Neural cell (in vitro differentiated cells): ENCODE measurements around the gene WNT16. TPM values are rescaled to one million over a fixed set of nuclear protein-coding genes. Genes with fewer than 3 reads are reported as not detected.

Experiments
- H2AFZ ChIP-seq: fragments of 200-600, 300-800 bp; sonication (generic), shearing (Covaris generic); 2 replicates; pipeline ENCODE4 v1.6.0; 2014; ENCODE audit warnings: low read depth, mild to moderate bottlenecking, antibody characterized with exemption, low read length, moderate library complexity
- H3F3A ChIP-seq: fragments of 200-600 bp; shearing (Covaris generic); 2 replicates; pipeline ENCODE4 v1.6.1; 2016; ENCODE audit warnings: mild to moderate bottlenecking, moderate library complexity, mixed read lengths, antibody characterized with exemption, low read length; ENCODE audit not compliant: insufficient read depth, poor library complexity, severe bottlenecking
- H3K27ac ChIP-seq: fragments of 200-600, 300-800 bp; sonication (generic), shearing (Covaris generic); 2 replicates; pipeline ENCODE4 v1.5.1; 2014; ENCODE audit warnings: mild to moderate bottlenecking, low read length, moderate library complexity
- H3K27me3 ChIP-seq: fragments of 300-800, 200-600 bp; sonication (generic), shearing (Covaris generic); 2 replicates; pipeline ENCODE4 v1.6.0; 2014; ENCODE audit warnings: mild to moderate bottlenecking, low read depth, low read length, moderate library complexity; ENCODE audit not compliant: insufficient read depth
- H3K36me3 ChIP-seq: fragments of 300-800, 200-600 bp; sonication (generic), shearing (Covaris generic); 2 replicates; pipeline ENCODE4 v1.5.1; 2014; ENCODE audit warnings: mild to moderate bottlenecking, antibody characterized with exemption, low read length, moderate library complexity; ENCODE audit not compliant: insufficient read depth
- H3K4me2 ChIP-seq: fragments of 300-800, 200-600 bp; sonication (generic), shearing (Covaris generic); 2 replicates; pipeline ENCODE4 v1.6.0; 2014; ENCODE audit warnings: mild to moderate bottlenecking, low read length
- H3K4me3 ChIP-seq: fragments of 300-800, 200-600 bp; sonication (generic), shearing (Covaris generic); 2 replicates; pipeline ENCODE4 v1.5.1; 2014; ENCODE audit warnings: mild to moderate bottlenecking, low read length, moderate library complexity
- H3K79me2 ChIP-seq: fragments of 200-600 bp; shearing (Covaris generic); replicated peaks from 2 replicates; pipeline ENCODE4 v1.6.0; 2014; ENCODE audit warnings: mild to moderate bottlenecking, low read length, moderate library complexity; ENCODE audit not compliant: insufficient read depth
- H3K9ac ChIP-seq: fragments of 300-800, 200-600 bp; sonication (generic), shearing (Covaris generic); 2 replicates; pipeline ENCODE4 v1.6.1; 2016; ENCODE audit warnings: mild to moderate bottlenecking, low read length, mixed read lengths
- H3K9me2 ChIP-seq: fragments of 200-600 bp; shearing (Covaris generic); 2 replicates; pipeline ENCODE4 v1.6.1; 2016; ENCODE audit warnings: mild to moderate bottlenecking, low read length, mixed read lengths; ENCODE audit not compliant: insufficient read depth
- H3K9me3 ChIP-seq: fragments of 200-600, 300-800 bp; sonication (generic), shearing (Covaris generic); 2 replicates; pipeline ENCODE4 v1.6.1; 2016; ENCODE audit warnings: mild to moderate bottlenecking, mixed run types, low read length, moderate library complexity, mixed read lengths
- H4K20me1 ChIP-seq: fragments of 200-600 bp; shearing (Covaris generic); 2 replicates; pipeline ENCODE4 v1.6.1; 2016; ENCODE audit warnings: mild to moderate bottlenecking, mixed run types; ENCODE audit not compliant: insufficient read depth
- CTCF ChIP-seq: fragments of 450-650 bp; IDR thresholded peaks from 2 replicates; pipeline ENCODE4 v1.5.1; 2014; ENCODE audit warnings: antibody characterized with exemption, mild to moderate bottlenecking, moderate library complexity; ENCODE audit not compliant: poor library complexity, severe bottlenecking
- EP300 ChIP-seq: fragments of 450-650 bp; conservative IDR thresholded peaks from 2 replicates; pipeline ENCODE4 v1.6.1; 2014; ENCODE audit warnings: antibody characterized with exemption, mild to moderate bottlenecking, moderate library complexity; ENCODE audit not compliant: poor library complexity, severe bottlenecking
- EZH2 ChIP-seq: fragments of 200-600, 300-800 bp; shearing (Covaris generic), sonication (generic); IDR thresholded peaks from 2 replicates; pipeline ENCODE4 v1.6.1; 2014; ENCODE audit warnings: antibody characterized with exemption, low read length, borderline replicate concordance, mild to moderate bottlenecking; ENCODE audit not compliant: insufficient read depth, poor library complexity, severe bottlenecking
- MXI1 ChIP-seq: fragments of 450-650 bp; conservative IDR thresholded peaks from 2 replicates; pipeline ENCODE4 v1.6.1; 2014; ENCODE audit warnings: antibody characterized with exemption, mild to moderate bottlenecking; ENCODE audit not compliant: poor library complexity, severe bottlenecking
- POLR2AphosphoS5 ChIP-seq: IDR thresholded peaks from 2 replicates; pipeline ENCODE4 v1.6.1; 2012
- RAD21 ChIP-seq: fragments of 450-650 bp; conservative IDR thresholded peaks from 2 replicates; pipeline ENCODE4 v1.6.1; 2014; ENCODE audit warnings: antibody characterized with exemption, mild to moderate bottlenecking, moderate library complexity
- REST ChIP-seq: IDR thresholded peaks from 2 replicates; pipeline ENCODE4 v1.6.1; 2012; ENCODE audit warnings: borderline replicate concordance
- SMC3 ChIP-seq: fragments of 450-650 bp; conservative IDR thresholded peaks from 2 replicates; pipeline ENCODE4 v1.6.1; 2014; ENCODE audit warnings: antibody characterized with exemption, mild to moderate bottlenecking, moderate library complexity; ENCODE audit not compliant: poor library complexity
- TAF1 ChIP-seq: IDR thresholded peaks from 2 replicates; pipeline ENCODE4 v1.6.1; 2012; ENCODE audit warnings: low read depth
- polyA plus RNA-seq: library from polyadenylated mRNA; depleted of rRNA; stranded (reverse); fragments of >200 nt; gene quantifications from 2 replicates; pipeline ENCODE4 v1.2.3, GENCODE V29; 2014

Gene WNT16
- polyA plus RNA-seq, 1 donor from 2014 or later = not detected

GRCh38 chr7:121337398-121337797, 8.6 kb downstream of the WNT16 start:
- no peaks in the 10 kb centered on the region for H3K9me3 ChIP-seq
- peaks cover 21% of the 10 kb centered on the region for H3K27me3 ChIP-seq
- H3F3A ChIP-seq = no peaks in the 10 kb centered on the region
- no peaks in the 10 kb centered on the region for H4K20me1 ChIP-seq
- H3K4me3 ChIP-seq = no peak overlapping the region
- H3K27ac ChIP-seq = no peak overlapping the region
- H3K9me2 ChIP-seq = no peaks in the 10 kb centered on the region
- no peak overlapping the region for H3K9ac ChIP-seq
- H3K79me2 ChIP-seq = no peaks in the 10 kb centered on the region
- no peaks in the 10 kb centered on the region for H3K36me3 ChIP-seq
- no peak overlapping the region for H3K4me2 ChIP-seq
- TF ChIP-seq CTCF (no peak), RAD21 (peak; percentile 43)
- H2AFZ ChIP-seq = no peak overlapping the region

- Histone ChIP-seq H3K4me3 (no peak overlapping the region), H3K27me3 (peaks cover 7% of the 10 kb centered on the region), H2AFZ (no peak overlapping the region), H3K79me2 (no peaks in the 10 kb centered on the region), H3K9me3 (no peaks in the 10 kb centered on the region), H3K36me3 (no peaks in the 10 kb centered on the region), H3K4me2 (no peak overlapping the region), H3F3A (no peaks in the 10 kb centered on the region), H4K20me1 (no peaks in the 10 kb centered on the region), H3K27ac (no peak overlapping the region), H3K9me2 (no peaks in the 10 kb centered on the region), H3K9ac (no peak overlapping the region)
- TF ChIP-seq REST (no peak), EZH2 (no peak), TAF1 (no peak)
Observed at GRCh38 chr7:121339082-121339481, 10.3 kb downstream of the WNT16 start.

- no peaks in the 10 kb centered on the region for H3K79me2 ChIP-seq
- H4K20me1 ChIP-seq = no peaks in the 10 kb centered on the region
- H3K9me2 ChIP-seq = no peaks in the 10 kb centered on the region
- no peaks in the 10 kb centered on the region for H3K27me3 ChIP-seq
- H3K27ac ChIP-seq = no peak overlapping the region
- H3K9ac ChIP-seq = no peak overlapping the region
- no peak overlapping the region for H2AFZ ChIP-seq
- no peaks in the 10 kb centered on the region for H3F3A ChIP-seq
- H3K4me3 ChIP-seq = no peak overlapping the region
- no peaks in the 10 kb centered on the region for H3K9me3 ChIP-seq
- H3K4me2 ChIP-seq = no peak overlapping the region
- no peaks in the 10 kb centered on the region for H3K36me3 ChIP-seq
- no peak for TF ChIP-seq EP300
- no peak for TF ChIP-seq RAD21
- no peak for TF ChIP-seq REST
- no peak for TF ChIP-seq EZH2
- TF ChIP-seq CTCF = no peak
- no peak for TF ChIP-seq SMC3
- no peak for TF ChIP-seq MXI1
- no peak for TF ChIP-seq POLR2AphosphoS5
- no peak for TF ChIP-seq TAF1
Observed at GRCh38 chr7:121341933-121342332, 13.1 kb downstream of the WNT16 start.
